Spinal cord (tissue), 10 donors: ENCODE results near the gene ANXA8. TPM values are rescaled to one million over a fixed set of nuclear protein-coding genes. Genes with fewer than 3 reads are reported as not detected.
"Not testable (repeated sequence)": the region's sequence is repeated elsewhere in the genome, so short reads cannot be mapped to it uniquely, and the experiment has no call there.

Experiments used
- DNase-seq, 6 donors: peaks; one replicate each; pipeline versions ENCODE4 v3.0.0 to v3.0.0-alpha.2; 2013 to 2015; ENCODE audit warnings: low spot score in 6 of 6, low read depth in 4 of 6
- H3K27ac ChIP-seq: one replicate; pipeline ENCODE4 v1.5.1; 2013; ENCODE audit warnings: low read depth, low read length, control low read depth
- H3K27me3 ChIP-seq: one replicate; pipeline ENCODE4 v1.6.1; 2013; ENCODE audit warnings: low read length; ENCODE audit not compliant: control insufficient read depth, insufficient read depth
- H3K36me3 ChIP-seq: one replicate; pipeline ENCODE4 v1.6.1; 2013; ENCODE audit warnings: low read length; ENCODE audit not compliant: control insufficient read depth, insufficient read depth
- H3K4me1 ChIP-seq: one replicate; pipeline ENCODE4 v1.6.1; 2013; ENCODE audit warnings: low read length; ENCODE audit not compliant: control insufficient read depth, insufficient read depth
- H3K4me3 ChIP-seq: one replicate; pipeline ENCODE4 v1.5.1; 2013; ENCODE audit warnings: low read depth, low read length, control low read depth
- H3K9me3 ChIP-seq: one replicate; pipeline ENCODE4 v1.6.1; 2013; ENCODE audit warnings: low read length; ENCODE audit not compliant: control insufficient read depth, insufficient read depth
- WGBS: methylation state at CpG from one replicate; pipeline ENCODE4 v1.1.5; 2013; ENCODE audit warnings: missing lambda C conversion rate; ENCODE audit not compliant: insufficient coverage; 5-methylcytosine and 5-hydroxymethylcytosine counted together
- polyA plus RNA-seq, 2 donors: library from polyadenylated mRNA; unstranded; fragments of 120-200 nt; gene quantifications; one replicate each; pipeline ENCODE4 v1.2.1, GENCODE V29; 2013; ENCODE audit not compliant: insufficient read length in 2 of 2
- total RNA-seq, 2 donors: library from RNA; depleted of rRNA in 1 of 2; stranded (reverse); fragments of 120-200 nt in 1 of 2; fragments of >200 nt in 1 of 2; gene quantifications; one replicate each; pipeline versions ENCODE4 v1.2.3 to v1.2.4, GENCODE V29; 2013 to 2014
- donor health status: healthy.

ANXA8 gene
- total and polyA plus RNA-seq, 4 donors: 0.17 to 0.20 TPM; not detected in 2

GRCh38 chr10:47467458-47467857 lies 16.5 kb downstream of the ANXA8 start:
- not testable (repeated sequence) for H3K36me3 ChIP-seq, H3K27me3 ChIP-seq, H3K4me1 ChIP-seq, DNase-seq, H3K27ac ChIP-seq, H3K4me3 ChIP-seq, H3K9me3 ChIP-seq
- no CpG with 5 or more reads among the region's 5 CpGs for WGBS

- DNase-seq, H3K27ac ChIP-seq, H3K36me3 ChIP-seq, H3K9me3 ChIP-seq, H3K27me3 ChIP-seq, H3K4me1 ChIP-seq, H3K4me3 ChIP-seq: not testable (repeated sequence)
- WGBS: 82% methylated on average over 5 of the region's 14 CpGs
These were observed 18.5 kb downstream of the ANXA8 start for GRCh38 chr10:47465216-47465917.

DNA sequence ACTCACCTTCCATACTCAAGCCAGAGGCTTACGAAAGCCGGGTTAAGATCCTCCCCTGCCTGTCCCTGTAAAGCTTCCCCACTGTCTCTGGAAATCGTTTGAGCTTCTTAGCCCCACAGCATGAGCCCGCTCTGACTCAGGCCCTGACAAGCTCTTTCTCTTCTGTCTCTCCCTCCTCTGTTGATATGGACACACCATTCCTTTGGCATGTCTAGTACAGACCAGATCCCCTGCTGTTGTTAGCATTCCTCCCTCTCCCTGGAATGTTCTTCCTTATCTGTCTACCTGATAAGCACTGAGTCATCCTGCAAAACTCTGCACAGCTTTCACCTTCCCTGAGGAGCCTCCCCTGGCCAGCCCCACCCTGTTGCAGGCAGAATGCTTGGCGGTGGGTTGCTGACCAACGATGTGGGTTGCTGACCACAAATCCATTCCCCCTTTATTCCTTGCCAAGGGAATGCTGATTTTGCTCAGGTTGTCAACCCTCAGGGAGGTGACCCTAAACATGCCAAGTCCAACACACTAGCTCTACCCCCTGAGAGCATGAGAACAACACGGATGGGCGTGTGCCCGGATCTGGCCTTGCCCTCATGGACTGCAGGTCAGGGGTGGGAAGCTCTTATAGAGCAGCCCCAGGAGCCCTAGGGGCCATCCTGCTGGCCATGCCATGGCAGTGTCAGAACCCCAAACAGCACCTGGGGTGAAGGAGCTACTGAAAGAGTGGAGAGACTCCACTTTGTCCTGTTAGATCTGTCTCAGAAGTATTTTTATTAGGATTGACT lies 21.1 kb downstream of the ANXA8 start:
- not testable (repeated sequence) for H3K27me3 ChIP-seq

GRCh38 chr10:47461261-47461687 lies 22.6 kb downstream of the ANXA8 start:
- H3K27ac ChIP-seq, H3K36me3 ChIP-seq, H3K4me3 ChIP-seq, H3K9me3 ChIP-seq, H3K27me3 ChIP-seq: not testable (repeated sequence)
- DNase-seq: peak in 3 of 6 donors; percentile 15 to 65 (median 57)
- H3K4me1 ChIP-seq: peaks cover 15% of the 10 kb centered on the region
- WGBS: 2% methylated on average over 6 of the region's 37 CpGs

More for the DNA sequence above, 21.1 kb downstream of the ANXA8 start:
- H3K4me1 ChIP-seq, H3K36me3 ChIP-seq, H3K9me3 ChIP-seq, DNase-seq, H3K4me3 ChIP-seq, H3K27ac ChIP-seq: not testable (repeated sequence)
- WGBS: no CpG with 5 or more reads among the region's 9 CpGs

DNA sequence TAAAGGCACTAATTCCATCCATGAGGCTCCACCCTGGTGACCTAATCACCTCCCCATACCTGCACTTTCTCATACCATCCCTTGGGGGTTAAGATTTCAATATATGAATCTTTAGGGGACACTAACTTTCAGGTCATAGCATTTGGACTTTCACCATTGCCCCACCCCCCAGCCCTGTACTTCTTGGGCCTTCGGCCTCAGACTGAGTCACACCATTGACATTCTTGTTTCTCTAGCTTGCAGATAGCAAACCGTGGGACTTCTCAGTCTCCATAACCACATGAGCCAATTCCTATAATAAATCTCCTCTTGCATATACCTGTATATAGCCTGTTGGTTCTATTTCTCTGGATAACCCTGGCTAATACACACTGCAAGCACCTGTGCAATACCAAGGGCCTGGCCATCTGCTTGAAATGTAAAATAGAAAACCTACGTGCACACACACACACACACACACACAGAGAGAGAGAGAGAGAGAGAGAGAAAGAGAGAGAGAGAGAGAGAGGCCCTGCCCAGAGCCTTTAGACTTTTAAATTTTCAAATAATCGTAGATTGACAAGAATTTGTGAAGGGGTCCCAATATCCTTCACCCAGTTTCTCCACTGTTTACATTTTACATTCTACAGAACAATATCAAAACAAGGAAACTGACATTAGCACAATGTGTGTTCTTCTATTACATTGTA lies 25.3 kb downstream of the ANXA8 start:
- Histone ChIP-seq H3K4me3 (no peak overlapping the region), H3K9me3 (no peaks in the 10 kb centered on the region), H3K27me3 (no peaks in the 10 kb centered on the region), H3K36me3 (no peaks in the 10 kb centered on the region), H3K4me1 (peaks cover 24% of the 10 kb centered on the region), H3K27ac (no peak overlapping the region)
- 88% methylated on average over 1 of the region's 4 CpGs for WGBS
- DNase-seq: no peak

GRCh38 chr10:47457826-47458225 lies 26.1 kb downstream of the ANXA8 start:
- WGBS: 88% methylated on average over 1 of the region's 1 CpG
- H3K36me3 ChIP-seq: no peaks in the 10 kb centered on the region
- H3K9me3 ChIP-seq: no peaks in the 10 kb centered on the region
- no peak overlapping the region for H3K27ac ChIP-seq
- no peaks in the 10 kb centered on the region for H3K27me3 ChIP-seq
- H3K4me1 ChIP-seq: peaks cover 26% of the 10 kb centered on the region
- DNase-seq: no peak
- no peak overlapping the region for H3K4me3 ChIP-seq

- H3K27ac ChIP-seq: no peak overlapping the region
- no peak overlapping the region for H3K4me3 ChIP-seq
- no peak for DNase-seq
- H3K36me3 ChIP-seq: no peaks in the 10 kb centered on the region
- no peaks in the 10 kb centered on the region for H3K9me3 ChIP-seq
- H3K27me3 ChIP-seq: no peaks in the 10 kb centered on the region
- 92% methylated on average over 1 of the region's 1 CpG for WGBS
- peaks cover 27% of the 10 kb centered on the region for H3K4me1 ChIP-seq
These were observed 26.4 kb downstream of the ANXA8 start for GRCh38 chr10:47457528-47457820.

GRCh38 chr10:47456794-47457527 lies 27.0 kb downstream of the ANXA8 start:
- Histone ChIP-seq H3K4me1 (peaks cover 27% of the 10 kb centered on the region), H3K4me3 (no peak overlapping the region), H3K36me3 (no peaks in the 10 kb centered on the region), H3K27me3 (no peaks in the 10 kb centered on the region), H3K9me3 (no peaks in the 10 kb centered on the region), H3K27ac (no peak overlapping the region)
- 79% methylated on average over 6 of the region's 6 CpGs for WGBS
- DNase-seq: no peak

- H3K4me3 ChIP-seq: no peak overlapping the region
- H3K27ac ChIP-seq: no peak overlapping the region
- DNase-seq: peak in 2 of 6 donors; percentile 17 to 63
- no peaks in the 10 kb centered on the region for H3K36me3 ChIP-seq
- no peaks in the 10 kb centered on the region for H3K27me3 ChIP-seq
- 47% methylated on average over 6 of the region's 8 CpGs for WGBS
- H3K4me1 ChIP-seq: peaks cover 22% of the 10 kb centered on the region
- H3K9me3 ChIP-seq: no peaks in the 10 kb centered on the region
These were observed 27.7 kb downstream of the ANXA8 start for GRCh38 chr10:47456079-47456785.
